Tibial nerve (tissue), 3 donors: ENCODE data around the gene IFNAR2.

Experiments used
- CTCF ChIP-seq, 5 experiments: fragments of 200-600 bp in 3 of 5; fragments of 450-650 bp in 2 of 5; sonication (generic) in 3 of 5; IDR thresholded peaks; one replicate each; pipeline ENCODE4 v1.5.1; 2016 to 2019; ENCODE audit warnings: antibody characterized with exemption in 5 of 5, mild to moderate bottlenecking in 3 of 5, moderate library complexity in 2 of 5
- POLR2A ChIP-seq, 2 donors: fragments of 450-650 bp; IDR thresholded peaks; one replicate each; pipeline ENCODE4 v1.6.1; 2017; ENCODE audit warnings: antibody characterized with exemption in 2 of 2, mild to moderate bottlenecking in 2 of 2, moderate library complexity in 2 of 2

GRCh38 chr21:33189237-33189636 lies 40.5 kb upstream of the IFNAR2 start:
- TF ChIP-seq CTCF (IDR thresholded peaks at IDR 0.05) = no peak
- no peak for TF ChIP-seq POLR2A (IDR thresholded peaks at IDR 0.05)
